GM13977 (cell line): ENCODE measurements around the gene KIAA0930.

Experiments used
- DNase-seq: peaks from one replicate; pipeline ENCODE4 v3.0.0; 2012; ENCODE audit warnings: low spot score
- in situ Hi-C: fragments of 300-500 bp; cut with MboI; formaldehyde crosslinking; loops from one replicate; pipeline ENCODE4 v1.12.0; 2022; ENCODE audit warnings: low sequenced_read_pairs, low pct_unique_long_range_greater_than_20kb, mixed read lengths, inconsistent platforms; ENCODE audit not compliant: unreplicated experiment
- TF ChIP-seq, protein P1 (sequence below): IDR thresholded peaks from 2 replicates; pipeline ENCODE4 v1.5.1; 2012; ENCODE audit warnings: mild to moderate bottlenecking, control low read depth; ENCODE audit not compliant: insufficient read depth; ENCODE audit errors: extremely low read depth, missing control alignments

KIAA0930 gene

DNA sequence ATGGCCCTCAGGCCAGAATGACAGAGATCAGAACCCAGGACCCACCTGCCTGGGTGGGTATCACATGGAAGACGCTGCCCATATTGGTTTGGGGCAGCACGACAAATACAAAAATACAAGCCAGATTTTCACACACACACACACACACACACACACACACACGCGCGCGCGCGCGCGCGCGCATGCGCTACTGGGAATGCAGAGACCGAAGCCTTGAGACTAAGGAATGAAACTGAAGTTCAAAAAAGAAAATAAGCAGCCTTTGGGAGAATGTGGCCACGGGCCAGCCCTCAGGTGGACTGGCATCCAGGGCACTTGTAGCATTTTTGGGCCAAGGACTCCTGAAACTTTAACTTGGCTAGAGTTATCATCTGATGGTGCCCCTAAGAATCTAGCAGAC lies 98.3 kb downstream of the KIAA0930 start:
- in situ Hi-C loops = no loop called here
- TF ChIP-seq, protein P1, sequence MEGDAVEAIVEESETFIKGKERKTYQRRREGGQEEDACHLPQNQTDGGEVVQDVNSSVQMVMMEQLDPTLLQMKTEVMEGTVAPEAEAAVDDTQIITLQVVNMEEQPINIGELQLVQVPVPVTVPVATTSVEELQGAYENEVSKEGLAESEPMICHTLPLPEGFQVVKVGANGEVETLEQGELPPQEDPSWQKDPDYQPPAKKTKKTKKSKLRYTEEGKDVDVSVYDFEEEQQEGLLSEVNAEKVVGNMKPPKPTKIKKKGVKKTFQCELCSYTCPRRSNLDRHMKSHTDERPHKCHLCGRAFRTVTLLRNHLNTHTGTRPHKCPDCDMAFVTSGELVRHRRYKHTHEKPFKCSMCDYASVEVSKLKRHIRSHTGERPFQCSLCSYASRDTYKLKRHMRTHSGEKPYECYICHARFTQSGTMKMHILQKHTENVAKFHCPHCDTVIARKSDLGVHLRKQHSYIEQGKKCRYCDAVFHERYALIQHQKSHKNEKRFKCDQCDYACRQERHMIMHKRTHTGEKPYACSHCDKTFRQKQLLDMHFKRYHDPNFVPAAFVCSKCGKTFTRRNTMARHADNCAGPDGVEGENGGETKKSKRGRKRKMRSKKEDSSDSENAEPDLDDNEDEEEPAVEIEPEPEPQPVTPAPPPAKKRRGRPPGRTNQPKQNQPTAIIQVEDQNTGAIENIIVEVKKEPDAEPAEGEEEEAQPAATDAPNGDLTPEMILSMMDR = no peak
- DNase-seq = no peak
